NCI-H226 (cell line): ENCODE measurements around the gene P3H2.
A peak's percentile ranks its signal among the peaks of the same experiment; 100 is the strongest.

Source experiments
- DNase-seq: peaks from one replicate; pipeline ENCODE4 v3.0.0-alpha.2; 2015

Gene P3H2

DNA sequence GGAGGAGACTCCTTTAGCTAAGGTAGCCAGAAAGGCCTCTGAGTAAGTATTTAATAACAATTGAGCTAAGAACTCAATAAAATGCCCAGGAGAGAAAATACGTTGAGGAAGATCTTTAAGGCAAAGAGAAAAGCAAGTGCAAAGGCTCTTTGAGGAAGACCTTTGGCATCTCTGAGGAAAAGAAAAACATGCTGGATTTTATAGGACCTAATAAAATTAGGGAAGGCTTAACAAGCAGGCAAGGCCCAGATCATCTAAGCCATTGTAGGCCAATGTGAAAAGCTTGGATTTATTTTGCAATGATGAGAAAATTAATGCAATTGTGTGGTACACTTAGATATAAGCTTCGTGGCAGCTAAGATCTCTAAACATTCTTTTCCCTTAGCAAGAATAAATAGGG lies 75.7 kb downstream of the P3H2 start:
- no peak for DNase-seq

DNA sequence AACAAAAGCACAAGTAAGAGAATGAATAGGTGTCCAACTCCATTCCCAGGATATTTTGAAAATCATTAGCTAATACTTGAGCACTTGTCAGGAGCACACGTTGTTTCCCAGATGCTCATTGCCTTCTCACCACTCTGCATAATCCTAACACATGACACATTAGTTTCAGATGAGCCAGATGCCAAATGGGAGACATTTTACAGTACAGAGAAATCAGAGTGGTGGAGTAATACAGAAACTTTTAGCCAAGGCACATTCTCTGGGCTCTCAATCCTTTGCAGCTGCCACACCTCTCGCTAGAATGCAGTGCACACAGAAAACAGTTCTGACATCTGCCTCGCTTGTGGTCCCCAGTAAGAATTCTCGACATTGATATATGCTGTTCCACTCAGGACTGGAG lies 76.6 kb downstream of the P3H2 start:
- no peak for DNase-seq

DNA sequence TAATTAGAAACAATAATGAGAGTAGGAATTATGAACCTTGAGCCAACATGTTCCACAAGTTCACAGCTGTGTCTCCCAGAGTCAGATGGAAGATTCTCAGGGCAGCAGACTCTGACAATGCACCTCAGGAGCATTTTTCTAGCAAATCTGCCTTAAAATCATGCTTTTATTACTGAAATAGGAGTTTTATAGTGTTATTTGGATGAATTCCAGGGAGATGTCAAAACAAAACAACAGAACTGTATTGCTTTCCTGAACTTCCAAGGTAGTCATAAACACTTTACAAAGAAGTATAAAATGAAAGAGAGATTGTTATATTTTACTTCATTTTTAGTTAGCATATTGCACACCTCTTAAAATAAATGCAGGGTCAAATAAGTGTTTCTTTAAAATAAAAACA lies 77.0 kb downstream of the P3H2 start:
- no peak for DNase-seq

DNA sequence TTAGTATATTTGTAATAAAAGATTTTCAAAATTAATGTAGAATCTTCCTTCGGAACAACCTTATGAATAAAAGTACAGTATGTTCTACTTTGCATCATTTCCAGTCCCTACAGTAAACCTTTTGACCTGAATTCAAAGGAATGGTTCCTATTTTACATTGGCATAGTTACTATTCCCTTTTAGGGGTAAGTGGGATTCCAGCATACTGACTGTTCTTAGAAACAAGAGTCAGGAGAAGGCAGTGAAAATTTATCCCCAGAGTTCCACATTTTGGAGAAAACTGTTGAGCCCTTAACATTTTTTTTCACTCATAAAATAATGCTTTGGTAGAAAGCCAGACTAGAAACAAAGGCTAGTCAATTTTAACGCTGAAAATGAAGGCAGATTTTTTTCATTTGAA lies 78.1 kb downstream of the P3H2 start:
- DNase-seq, result no peak

DNA sequence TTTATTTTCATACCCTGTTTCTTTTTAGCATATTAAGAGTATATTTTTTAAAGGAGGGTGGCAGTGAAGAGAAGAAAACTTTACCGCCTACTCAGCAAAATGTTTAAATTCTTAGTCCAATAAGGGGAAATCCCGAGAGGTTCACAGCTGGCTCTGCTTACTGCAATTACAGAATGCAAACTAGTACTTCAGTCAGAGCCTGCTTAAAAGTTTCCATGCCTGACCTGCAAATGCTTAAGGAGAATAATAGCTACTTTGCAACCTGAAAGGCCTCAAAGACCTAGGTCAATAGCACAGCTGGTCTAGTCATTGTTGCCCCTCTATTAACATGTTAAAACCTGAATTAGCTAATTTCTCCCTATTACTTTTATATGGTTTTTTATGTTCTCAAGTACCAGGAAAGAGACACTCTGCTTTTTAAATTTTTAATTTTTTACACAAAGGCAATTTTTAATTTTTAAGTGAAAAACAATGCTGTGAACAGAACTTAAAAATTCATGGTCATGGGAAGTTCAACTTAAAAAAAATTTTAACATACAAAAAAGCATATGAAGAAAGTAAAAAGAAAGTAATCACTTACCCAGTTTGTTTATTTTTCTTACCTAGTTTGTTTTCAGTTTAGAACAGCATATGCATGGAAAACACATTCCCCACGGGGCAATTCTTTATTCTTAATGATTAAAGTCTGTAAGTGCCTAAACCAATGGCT lies 79.2 kb downstream of the P3H2 start:
- no peak for DNase-seq

DNA sequence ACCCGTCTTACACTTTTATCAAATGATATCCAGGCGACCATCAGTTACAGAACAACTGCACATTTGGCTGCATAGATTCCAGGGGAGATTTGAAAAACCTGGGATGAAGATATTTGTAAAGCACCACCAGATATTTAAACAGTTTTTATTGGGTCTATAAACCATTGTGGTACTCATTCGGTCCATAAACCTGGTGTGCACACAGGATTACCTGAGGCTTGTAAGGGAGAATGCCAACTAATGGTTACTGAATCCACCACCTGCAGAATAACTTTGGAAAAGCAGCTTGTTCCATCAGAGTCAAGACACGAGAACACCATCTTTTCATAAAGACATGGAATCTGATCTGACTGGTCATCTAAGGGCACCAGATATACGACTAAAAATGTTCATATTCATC lies 80.6 kb downstream of the P3H2 start:
- no peak for DNase-seq

DNA sequence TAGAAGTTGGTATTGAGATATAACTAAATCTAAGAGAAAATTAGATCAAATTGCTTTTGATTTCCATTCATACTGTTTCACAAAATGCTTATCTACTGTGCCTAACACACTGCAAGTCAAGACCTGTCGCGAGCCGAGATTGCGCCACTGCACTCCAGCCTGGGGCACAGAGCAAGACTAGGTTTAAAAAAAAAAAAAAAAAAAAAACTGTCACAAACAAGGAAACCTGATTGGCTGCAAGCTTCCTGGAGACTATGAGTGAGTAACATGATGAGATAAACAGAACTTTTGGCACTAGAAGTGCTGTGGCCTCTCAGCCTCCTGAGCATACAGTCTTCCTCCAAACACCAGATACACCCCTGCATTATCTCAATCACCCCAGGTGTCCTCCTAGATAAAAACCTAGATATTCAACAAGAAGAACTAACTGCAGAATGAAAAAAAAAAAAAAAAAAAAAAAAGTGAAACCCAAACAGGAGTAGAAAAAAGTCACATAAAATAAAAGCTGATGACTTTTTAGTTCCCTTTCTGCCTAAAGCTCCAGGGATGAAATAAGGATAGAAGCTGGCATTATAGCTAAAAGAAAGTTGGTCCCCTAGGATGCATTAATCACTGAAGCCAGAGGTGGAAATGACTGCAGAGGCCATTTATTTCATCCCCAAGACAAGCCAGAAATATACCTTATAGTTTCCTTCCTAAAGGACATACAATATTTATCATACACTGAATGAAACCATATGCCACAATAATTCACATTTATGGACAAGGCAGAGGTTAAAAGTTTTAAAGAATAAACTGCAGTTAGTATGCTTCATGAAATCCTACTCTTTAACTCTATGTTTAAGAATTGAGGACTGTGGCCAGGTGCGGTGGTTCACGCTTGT lies 82.4 kb downstream of the P3H2 start:
- peak; percentile 79 for DNase-seq

DNA sequence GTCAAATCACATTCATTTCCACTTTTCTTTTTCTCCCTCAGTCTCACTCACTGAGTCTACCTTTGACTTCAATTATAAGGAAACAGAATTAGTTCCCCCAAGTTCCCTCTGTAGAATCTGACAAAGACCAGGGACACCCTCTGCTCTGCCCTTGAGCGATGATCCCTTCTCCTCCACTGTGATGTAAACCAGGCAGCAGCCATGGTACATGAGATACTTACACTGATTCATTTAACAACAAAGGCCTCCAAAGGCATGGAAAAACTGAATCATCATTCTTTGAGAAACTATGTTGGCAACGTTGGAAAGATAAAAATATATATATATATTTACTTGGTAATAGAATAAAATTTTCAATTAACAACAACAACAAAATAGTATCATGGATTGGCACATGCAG lies 84.1 kb downstream of the P3H2 start:
- DNase-seq, result peak; percentile 45

DNA sequence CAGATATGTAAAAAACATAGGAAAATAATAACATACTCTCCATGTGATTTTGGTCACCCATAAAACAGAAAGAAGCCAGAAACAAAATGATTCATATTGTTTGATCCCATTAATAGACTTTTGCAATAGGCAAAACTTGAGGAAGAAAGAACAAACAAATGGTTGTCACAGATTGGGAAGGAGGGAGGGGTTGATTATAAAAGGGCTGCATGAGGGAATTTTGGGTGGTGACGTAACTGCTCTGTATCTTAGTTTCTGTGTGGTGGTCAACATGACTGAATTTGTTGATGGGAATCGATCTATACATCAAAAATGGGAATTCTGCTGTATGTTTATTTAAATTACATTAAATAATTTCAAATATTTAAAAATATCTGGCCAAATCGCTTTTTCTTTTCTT lies 86.3 kb downstream of the P3H2 start:
- no peak for DNase-seq

DNA sequence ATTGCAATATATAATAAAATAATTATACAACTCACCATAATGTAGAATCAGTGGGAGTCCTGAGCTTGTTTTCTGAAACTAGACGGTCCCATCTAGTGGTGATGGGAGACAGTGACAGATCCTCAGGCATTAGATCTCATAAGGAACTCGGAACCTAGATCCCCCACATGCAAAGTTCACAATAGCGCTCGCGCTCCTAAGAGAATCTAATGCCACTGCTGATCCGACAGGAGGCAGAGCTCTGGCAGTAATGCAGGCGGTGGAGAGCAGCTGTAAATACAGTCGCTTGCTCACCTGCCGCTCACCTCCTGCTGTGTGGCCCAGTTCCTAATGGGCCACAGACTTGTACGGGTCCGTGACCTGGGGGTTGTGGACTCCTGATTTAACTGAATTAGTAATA lies 87.8 kb downstream of the P3H2 start:
- no peak for DNase-seq

DNA sequence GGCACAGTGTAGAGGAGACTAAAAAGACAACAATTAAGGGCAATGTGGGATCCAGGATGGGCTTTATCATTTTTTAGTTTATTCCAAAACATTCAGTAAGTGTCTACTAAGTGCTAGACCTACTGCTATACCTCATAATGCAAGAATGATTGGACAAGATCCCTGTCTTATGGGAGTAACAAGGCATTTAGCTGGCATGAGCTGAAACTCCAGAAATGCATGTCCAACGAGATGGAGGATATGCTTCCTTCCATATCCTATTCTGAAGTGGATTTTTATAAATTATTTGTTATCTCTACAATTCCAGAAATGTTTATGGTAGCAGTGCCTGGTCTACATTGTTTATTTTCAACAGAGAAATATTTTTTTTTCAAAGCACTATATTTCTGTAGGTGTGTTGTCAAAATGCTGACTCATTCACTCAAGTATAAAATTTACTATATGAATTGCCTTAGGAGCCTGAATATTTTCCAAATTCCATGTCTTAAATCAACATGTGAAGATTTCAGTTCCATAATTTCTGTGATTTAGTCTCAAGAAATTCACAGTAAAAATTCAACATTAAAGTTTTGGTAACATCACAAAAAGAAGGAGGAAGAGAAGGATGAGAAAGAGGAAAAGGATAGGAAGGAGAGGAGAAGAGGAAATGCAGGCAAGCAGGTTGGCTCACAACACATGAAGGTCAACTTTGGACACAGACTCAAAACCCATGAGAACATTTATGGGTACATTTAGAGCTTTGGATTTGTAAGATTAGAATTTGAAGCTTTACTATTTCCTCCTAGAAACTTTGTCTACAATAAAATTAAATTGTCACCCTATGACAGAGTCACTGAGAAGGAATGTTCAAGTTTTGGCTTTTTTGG lies 88.6 kb downstream of the P3H2 start:
- DNase-seq, result peak; percentile 31

DNA sequence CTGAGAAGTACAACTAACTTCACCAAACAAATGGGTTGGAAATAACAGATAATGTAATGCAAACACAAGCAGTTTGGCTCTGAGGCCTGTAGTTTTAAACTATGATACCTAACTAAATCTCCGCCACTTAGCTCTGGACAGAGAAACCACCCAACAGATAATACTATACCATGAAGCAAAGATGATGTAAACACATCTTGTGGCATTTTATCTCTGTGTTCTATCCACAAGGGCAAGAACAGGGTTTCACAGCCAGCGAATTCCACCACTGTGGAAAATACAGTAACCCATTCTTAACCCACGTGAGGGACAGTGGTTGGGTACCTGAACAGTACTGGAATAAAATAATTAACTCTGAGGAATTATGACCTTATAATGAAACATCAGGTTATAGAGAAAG lies 93.6 kb downstream of the P3H2 start:
- no peak for DNase-seq

DNA sequence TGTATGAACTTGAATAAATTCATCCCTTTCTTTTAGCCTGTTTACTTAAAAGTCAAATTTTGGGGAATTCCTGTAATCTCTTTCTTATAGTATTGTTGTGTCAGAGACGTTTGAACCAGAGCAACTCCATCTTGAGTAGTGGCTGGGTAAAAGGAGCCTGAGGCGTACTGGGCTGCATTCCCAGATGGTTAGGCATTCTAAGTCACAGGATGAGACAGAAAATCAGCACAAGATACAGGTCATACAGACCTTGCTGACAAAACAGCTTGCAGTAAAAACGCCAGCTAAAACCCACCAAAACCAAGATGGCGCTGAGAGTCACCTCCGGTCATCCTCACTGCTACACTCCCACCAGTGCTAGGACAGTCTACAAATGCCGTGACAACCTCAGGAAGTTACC lies 94.5 kb downstream of the P3H2 start:
- no peak for DNase-seq

DNA sequence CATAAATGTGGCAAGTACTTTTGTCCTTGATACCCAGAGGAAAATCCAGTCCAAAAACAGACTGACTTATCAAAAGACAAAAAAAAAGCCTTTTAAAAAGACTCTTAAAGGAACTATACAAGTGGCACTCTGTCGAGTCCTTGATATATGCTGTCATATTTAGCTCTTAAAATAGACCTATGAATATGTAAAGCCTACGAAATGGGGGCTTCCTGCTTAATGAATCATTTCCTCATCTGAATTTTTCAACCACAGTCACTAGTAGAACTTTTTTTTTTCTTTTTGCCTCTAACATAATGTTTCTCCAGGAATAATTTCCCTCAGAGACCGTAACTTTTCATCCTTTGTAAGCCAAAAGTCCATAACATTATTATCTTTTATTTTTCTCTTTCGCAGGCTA lies 95.8 kb downstream of the P3H2 start:
- peak; percentile 38 for DNase-seq

DNA sequence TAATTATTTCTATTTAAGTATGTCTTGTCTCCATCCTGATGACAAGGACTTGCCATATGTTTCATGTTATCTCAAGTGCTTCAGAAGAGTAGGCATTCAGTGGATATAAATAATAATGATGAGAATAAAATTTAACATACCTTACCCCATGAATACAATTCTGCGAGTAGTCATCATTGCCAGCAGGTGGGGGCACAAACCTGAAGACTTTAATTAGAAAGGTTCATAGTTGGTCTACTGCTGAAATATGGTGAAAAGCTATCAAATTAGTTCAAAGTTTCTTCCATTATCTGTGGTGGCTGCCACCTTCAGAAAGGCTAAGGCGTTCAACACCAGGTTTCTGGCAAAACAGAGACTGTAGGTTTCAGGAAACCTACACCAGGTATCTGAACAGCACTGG lies 100.9 kb downstream of the P3H2 start:
- no peak for DNase-seq

DNA sequence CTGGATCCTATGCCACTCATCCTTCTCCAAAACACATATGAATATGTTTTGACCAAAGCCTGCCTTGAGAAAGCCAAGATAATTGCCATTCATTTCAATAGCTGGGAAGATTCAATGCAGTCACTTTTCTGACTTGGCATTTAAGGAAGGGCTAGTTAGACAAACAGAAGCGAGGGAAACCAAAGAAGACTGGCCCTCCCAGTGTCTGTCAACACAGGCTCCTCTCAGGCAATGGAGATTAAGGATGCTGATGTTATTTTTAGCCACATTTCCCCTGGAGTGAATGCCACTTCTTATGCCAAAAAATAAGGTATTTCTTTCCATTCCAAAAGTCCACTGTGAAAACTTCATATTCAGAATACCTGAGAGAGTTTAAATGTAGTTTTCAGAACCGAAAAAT lies 101.7 kb downstream of the P3H2 start:
- DNase-seq, result no peak

DNA sequence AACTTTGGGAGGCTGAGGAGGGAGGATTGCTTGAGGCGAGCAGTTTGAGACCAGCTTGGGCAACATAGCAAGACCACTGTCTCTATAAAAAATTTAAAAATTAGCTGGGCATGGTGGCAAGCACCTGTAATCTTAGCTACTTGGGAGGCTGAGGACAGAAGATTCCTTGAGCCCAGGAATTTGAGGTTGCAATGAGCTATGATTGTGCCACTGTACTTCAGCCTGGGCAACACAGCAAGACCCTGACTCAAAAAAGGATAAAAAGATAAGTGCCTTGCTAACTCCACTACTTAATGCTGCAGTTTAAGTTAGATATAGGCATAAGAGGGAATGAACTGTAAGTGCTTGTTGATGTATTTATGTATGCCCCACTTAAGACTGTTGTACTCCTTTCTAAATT lies 102.2 kb downstream of the P3H2 start:
- DNase-seq, result no peak

DNA sequence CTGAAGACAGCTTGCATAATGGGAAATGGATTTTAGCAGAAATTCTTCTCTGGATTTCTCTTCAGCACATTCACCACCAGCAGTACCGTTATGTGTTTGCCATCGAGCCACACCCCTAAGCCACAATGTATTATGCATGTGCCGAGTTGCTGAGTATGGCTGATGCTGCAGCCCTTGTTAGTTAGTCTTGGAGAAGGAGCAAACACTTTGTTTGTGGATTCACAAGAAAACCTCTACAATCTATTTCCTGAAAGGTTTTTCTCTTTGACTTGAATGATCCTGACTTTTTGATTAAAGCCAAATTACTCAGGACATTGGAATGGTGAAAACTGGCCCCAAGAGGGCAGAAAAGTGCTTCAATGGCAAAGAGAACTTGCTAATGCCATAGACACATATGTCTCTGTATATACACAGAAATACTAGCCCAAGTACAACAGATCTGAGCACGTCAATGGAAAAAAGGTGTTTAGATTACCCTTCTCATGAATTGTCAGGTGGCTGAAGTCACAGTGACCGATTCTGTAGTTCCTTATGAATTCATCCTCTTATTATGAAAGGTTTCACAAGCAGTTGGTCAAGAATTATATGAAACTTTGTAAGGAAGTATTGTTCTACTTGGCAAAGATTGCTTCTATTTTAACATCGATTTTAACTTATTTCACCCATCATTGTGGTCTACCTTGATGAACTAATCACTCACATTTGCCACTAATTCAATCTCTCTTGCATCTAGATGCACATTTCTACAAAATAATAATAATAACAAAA lies 103.0 kb downstream of the P3H2 start:
- DNase-seq, result peak; percentile 56

DNA sequence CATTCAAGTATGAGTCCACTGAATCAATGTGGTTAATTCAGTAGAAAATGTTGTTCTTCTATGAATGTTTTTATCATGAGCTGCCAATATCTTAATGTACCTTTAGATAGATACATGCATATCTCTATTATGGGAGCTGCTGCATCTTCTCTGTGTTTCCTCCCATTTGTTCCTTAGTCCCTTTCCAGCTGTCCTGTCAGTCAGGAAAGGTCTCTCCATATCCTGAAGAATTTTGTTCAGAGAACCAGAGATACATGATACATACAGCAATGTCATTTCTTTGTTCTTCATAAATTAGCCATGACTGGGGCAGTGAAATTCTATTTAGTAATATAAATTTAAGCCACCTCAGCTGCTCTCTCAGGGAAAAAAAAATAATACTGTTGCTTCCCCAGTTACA lies 103.7 kb downstream of the P3H2 start:
- DNase-seq, result no peak

DNA sequence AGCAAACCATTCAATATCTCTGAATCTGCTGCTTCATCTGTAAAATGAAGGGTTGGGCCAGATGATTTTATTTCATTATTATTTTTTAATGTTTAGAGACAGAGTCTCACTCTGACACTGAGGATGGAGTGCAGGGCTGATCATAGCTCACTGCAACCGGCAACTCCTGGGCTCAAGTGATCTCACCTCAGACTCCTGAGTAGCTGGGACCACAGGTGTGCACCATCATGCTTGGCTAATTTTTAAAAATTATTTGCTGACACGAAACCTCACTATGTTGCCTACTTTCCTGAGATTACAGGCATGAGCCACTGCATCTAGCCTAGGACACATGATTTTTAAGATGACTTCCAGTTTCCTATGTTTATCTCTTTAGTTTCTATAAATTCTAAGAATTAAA lies 105.8 kb downstream of the P3H2 start:
- no peak for DNase-seq

DNA sequence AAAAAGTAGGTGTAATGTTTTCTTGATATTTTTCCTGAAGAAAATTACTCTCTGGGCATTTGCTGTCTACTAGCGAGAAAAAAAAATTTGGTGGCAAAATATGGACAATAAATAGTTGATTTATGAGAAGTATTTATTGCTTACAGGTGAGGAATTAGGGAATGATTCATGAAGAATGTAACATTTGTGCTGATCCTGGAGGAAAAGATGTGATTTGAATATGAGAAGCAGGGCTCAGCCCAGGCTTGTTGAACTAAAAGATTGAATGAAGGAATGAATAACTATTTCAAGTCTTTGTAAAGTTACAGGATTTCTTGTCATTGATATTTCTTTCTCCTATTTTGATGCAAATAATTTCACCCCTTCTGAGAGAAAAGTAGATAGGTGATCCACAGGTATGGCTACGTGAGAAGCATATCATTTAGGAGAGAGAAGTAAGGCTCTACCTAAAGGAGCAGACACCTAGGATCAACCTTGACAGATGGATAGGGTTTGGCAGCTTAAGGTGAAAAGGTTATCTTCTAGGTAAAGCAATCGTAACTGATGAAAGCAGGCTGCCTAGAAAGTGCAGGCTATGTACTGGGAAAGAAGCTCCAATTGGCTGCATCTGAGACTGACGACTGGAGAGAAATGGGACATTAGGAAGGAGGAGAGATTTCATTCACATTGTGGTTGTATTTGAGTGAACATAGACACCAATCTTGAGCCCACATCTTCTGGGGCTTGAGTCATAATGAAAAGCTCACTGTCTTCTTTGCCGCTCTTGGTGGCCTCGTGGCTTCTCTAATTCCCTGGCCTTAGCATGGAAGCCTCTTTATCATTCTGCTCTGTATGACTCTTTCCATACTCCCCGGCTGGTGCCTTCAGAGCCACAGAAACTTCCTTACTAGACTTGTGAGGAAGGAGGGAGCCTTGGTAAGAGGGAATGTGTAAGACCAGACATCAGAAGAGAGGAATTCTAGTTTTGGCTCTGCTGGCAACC lies 106.5 kb downstream of the P3H2 start:
- no peak for DNase-seq

DNA sequence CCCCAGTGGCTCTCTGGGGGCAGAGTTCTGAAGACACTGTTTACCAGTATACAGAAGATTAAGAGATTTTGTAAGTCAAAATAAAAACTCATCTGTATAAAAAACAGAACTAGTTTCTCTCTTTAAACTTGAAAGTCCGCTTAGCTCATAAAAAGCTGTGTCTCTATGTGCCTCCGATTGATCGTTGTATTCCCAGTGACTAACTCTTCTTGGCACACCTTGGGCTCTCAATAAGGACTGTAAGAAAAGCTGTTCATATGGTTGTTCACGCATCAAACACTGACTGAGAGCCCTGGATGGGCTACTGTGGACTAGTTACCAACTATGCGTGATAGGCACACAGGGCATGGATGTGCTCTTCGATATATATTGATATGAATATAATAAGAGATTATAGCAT lies 107.9 kb downstream of the P3H2 start:
- DNase-seq, result no peak
